Fibroblast of mammary gland (primary cell): ENCODE results near the gene CDK2AP2.

Experiments
- DNase-seq: peaks from one replicate; pipeline ENCODE4 v3.0.0-alpha.2; 2010; ENCODE audit warnings: low read depth
- H3K4me3 ChIP-seq: 2 replicates; pipeline ENCODE4 v1.5.1; 2011; ENCODE audit warnings: low read depth, mild to moderate bottlenecking, low read length, moderate library complexity; ENCODE audit not compliant: control insufficient read depth
- TF ChIP-seq, protein P1 (sequence below): conservative IDR thresholded peaks from 2 replicates; pipeline ENCODE4 v1.5.1; 2011; ENCODE audit warnings: low read depth, low read length, inconsistent platforms; ENCODE audit not compliant: control insufficient read depth, insufficient read depth

CDK2AP2 gene

GRCh38 chr11:67493548-67494370 lies 14.2 kb downstream of the CDK2AP2 start:
- TF ChIP-seq, protein P1, sequence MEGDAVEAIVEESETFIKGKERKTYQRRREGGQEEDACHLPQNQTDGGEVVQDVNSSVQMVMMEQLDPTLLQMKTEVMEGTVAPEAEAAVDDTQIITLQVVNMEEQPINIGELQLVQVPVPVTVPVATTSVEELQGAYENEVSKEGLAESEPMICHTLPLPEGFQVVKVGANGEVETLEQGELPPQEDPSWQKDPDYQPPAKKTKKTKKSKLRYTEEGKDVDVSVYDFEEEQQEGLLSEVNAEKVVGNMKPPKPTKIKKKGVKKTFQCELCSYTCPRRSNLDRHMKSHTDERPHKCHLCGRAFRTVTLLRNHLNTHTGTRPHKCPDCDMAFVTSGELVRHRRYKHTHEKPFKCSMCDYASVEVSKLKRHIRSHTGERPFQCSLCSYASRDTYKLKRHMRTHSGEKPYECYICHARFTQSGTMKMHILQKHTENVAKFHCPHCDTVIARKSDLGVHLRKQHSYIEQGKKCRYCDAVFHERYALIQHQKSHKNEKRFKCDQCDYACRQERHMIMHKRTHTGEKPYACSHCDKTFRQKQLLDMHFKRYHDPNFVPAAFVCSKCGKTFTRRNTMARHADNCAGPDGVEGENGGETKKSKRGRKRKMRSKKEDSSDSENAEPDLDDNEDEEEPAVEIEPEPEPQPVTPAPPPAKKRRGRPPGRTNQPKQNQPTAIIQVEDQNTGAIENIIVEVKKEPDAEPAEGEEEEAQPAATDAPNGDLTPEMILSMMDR = no peak

GRCh38 chr11:67492801-67493547 lies 15.0 kb downstream of the CDK2AP2 start:
- TF ChIP-seq, protein P1 = no peak
- no peak for DNase-seq
- no peak overlapping the region for H3K4me3 ChIP-seq

More at GRCh38 chr11:67493548-67494370, 14.2 kb downstream of the CDK2AP2 start:
- no peak overlapping the region for H3K4me3 ChIP-seq
- DNase-seq = no peak

DNA sequence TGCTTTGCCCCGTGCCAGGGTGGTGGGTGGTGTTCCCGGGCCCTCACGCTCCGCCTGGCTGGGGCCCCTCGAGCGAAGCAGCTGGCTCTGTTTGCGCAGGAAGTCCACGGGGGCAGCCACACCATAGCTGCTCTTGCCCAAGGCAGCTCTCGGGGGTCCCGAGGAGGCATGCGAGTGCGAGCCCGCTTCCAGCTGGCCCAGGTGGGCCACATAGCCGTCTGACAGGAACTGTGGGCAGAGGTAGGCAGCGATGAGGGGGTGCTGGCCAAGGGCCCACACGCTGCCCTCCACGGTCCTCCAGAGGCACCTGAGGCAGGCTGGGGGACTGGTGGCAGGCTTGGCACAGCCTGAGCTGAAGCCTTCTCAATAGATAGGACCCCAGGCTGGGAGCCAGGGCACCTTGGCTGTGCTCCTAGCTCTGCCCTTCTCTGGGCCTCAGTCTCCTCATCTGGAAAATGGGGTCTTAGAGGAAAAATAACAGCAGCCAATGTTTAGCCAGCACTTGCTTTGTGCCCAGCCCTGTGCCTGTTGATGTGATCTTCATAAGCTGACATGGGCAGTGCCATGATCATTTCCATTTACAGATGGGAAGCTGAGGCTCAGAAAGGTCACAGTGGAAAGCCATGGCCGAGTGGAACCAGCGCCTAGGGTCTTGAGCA lies 15.8 kb downstream of the CDK2AP2 start:
- TF ChIP-seq, protein P1 = no peak
- no peak for DNase-seq
- H3K4me3 ChIP-seq = no peak overlapping the region

DNA sequence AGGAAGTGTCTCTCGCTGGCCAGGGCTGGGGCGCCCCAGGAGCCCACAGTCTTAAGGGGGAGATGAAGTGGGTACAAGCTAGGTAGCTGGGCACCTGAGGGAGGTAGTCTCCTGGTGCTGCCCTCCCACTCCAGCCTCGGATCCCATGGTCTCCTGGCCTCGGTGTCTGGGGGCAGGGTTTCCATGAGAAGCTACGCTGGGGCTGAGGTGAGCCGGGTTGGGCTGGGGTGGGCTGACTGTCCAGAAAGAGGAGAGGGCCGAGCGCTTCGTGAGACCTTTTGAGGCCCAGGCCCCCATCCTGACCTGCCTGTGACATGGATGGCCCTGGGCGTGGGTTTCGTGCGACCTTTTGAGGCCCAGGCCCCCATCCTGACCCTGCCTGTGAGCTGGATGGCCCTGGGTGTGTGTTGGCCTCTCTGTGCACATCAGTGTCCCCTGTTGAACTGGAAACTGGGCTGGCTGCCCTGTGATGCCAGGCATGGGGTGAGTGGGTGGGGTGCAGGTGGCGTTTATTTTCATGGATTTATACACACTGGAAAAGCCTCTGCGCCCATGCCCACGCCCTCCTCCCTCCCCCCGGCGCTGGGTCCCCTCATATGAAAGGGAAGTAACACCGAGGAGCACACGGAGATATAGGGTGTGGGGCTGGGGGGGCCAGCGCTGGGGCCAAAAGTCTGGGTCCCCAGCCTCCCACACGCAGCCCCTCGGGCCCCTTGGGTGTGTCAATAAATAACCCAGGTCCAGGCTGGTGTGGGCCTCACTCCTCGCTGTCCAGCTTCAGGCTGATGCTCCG lies 16.5 kb downstream of the CDK2AP2 start:
- no peak overlapping the region for H3K4me3 ChIP-seq
- TF ChIP-seq, protein P1 = no peak
- DNase-seq = no peak

DNA sequence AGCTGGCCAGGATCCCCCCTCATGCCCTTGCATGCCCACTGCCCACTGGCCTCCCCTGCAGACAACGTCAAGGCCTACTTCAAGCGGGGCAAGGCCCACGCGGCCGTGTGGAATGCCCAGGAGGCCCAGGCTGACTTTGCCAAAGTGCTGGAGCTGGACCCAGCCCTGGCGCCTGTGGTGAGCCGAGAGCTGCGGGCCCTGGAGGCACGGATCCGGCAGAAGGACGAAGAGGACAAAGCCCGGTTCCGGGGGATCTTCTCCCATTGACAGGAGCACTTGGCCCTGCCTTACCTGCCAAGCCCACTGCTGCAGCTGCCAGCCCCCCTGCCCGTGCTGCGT lies 17.3 kb downstream of the CDK2AP2 start:
- DNase-seq = no peak
- TF ChIP-seq, protein P1 = no peak

More for the DNA sequence above, 17.3 kb downstream of the CDK2AP2 start:
- H3K4me3 ChIP-seq = no peak overlapping the region
